BLaER1 treated with 17β-estradiol and CSF1 and Interleukin-3, amounts not matched to agents 10 nM and 100 nM (cell line): ENCODE data around the gene CACNB4.

Experiments
- H3K27ac ChIP-seq, 11 experiments: shearing (Covaris generic); formaldehyde crosslinking; 2 replicates each; pipeline ENCODE4 v1.8.1; 2022
- H3K27me3 ChIP-seq, 11 experiments: shearing (Covaris generic); formaldehyde crosslinking; 2 replicates each; pipeline ENCODE4 v1.8.1; 2022
- H3K36me3 ChIP-seq, 11 experiments: shearing (Covaris generic); formaldehyde crosslinking; 2 replicates each; pipeline ENCODE4 v1.8.1; 2022
- H3K4me1 ChIP-seq, 10 experiments: shearing (Covaris generic); formaldehyde crosslinking; 2 replicates each; pipeline ENCODE4 v1.8.1; 2022
- H3K4me2 ChIP-seq, 11 experiments: shearing (Covaris generic); formaldehyde crosslinking; 2 replicates each; pipeline ENCODE4 v1.8.1; 2022
- H3K4me3 ChIP-seq, 10 experiments: shearing (Covaris generic); formaldehyde crosslinking; 2 replicates each; pipeline ENCODE4 v1.8.1; 2022
- H3K9ac ChIP-seq, 11 experiments: shearing (Covaris generic); formaldehyde crosslinking; 2 replicates each; pipeline ENCODE4 v1.8.1; 2022
- H3K9me3 ChIP-seq, 11 experiments: shearing (Covaris generic); formaldehyde crosslinking; replicated peaks in 1 of 11; 2 replicates each; pipeline ENCODE4 v1.8.1; 2022
- H4K20me1 ChIP-seq, 11 experiments: shearing (Covaris generic); formaldehyde crosslinking; 2 replicates each; pipeline ENCODE4 v1.8.1; 2022
- Cebpa-rat ChIP-seq, 11 experiments: shearing (Covaris generic); IDR thresholded peaks; 2 replicates each; pipeline ENCODE4 v1.8.1; 2022

CACNB4 gene

GRCh38 chr2:151959238-151959637 lies 139.6 kb downstream of the CACNB4 start:
- no peak overlapping the region for H3K9ac ChIP-seq
- H4K20me1 ChIP-seq = no peaks in the 10 kb centered on the region
- no peak overlapping the region for H3K27ac ChIP-seq
- TF ChIP-seq Cebpa-rat (IDR thresholded peaks at IDR 0.05) = no peak
- no peaks in the 10 kb centered on the region for H3K27me3 ChIP-seq
- no peaks in the 10 kb centered on the region for H3K9me3 ChIP-seq
- no peak overlapping the region for H3K4me2 ChIP-seq
- H3K4me3 ChIP-seq = no peak overlapping the region
- no peaks in the 10 kb centered on the region for H3K4me1 ChIP-seq
- H3K36me3 ChIP-seq = no peaks in the 10 kb centered on the region

- Histone ChIP-seq H3K4me2 (no peak overlapping the region), H3K4me3 (no peak overlapping the region), H3K9ac (no peak overlapping the region), H3K9me3 (peaks cover 0 to 7% (median 0%) of the 10 kb centered on the region in 11 experiments; a peak in 1 of 22 replicates), H3K27ac (no peak overlapping the region), H3K4me1 (peaks cover 0 to under 1% (median 0%) of the 10 kb centered on the region in 10 experiments; a peak in 1 of 20 replicates), H4K20me1 (no peaks in the 10 kb centered on the region), H3K36me3 (no peaks in the 10 kb centered on the region), H3K27me3 (no peaks in the 10 kb centered on the region)
- no peak for TF ChIP-seq Cebpa-rat (IDR thresholded peaks at IDR 0.05)
Observed at GRCh38 chr2:151953467-151953866, 145.4 kb downstream of the CACNB4 start.

- no peak overlapping the region for H3K4me3 ChIP-seq
- no peak overlapping the region for H3K4me2 ChIP-seq
- no peak overlapping the region for H3K9ac ChIP-seq
- no peaks in the 10 kb centered on the region for H3K27me3 ChIP-seq
- TF ChIP-seq Cebpa-rat (IDR thresholded peaks at IDR 0.05) = no peak
- no peaks in the 10 kb centered on the region for H3K36me3 ChIP-seq
- H4K20me1 ChIP-seq = no peaks in the 10 kb centered on the region
- H3K4me1 ChIP-seq = peaks cover 0 to 7% (median 0%) of the 10 kb centered on the region in 10 experiments; a peak in 4 of 20 replicates
- peaks cover 0 to 7% (median 0%) of the 10 kb centered on the region in 11 experiments; a peak in 1 of 22 replicates for H3K9me3 ChIP-seq
- no peak overlapping the region for H3K27ac ChIP-seq
Observed at GRCh38 chr2:151952691-151953456, 146.0 kb downstream of the CACNB4 start.

- Histone ChIP-seq H3K4me1 (peaks cover 0 to 20% (median 0%) of the 10 kb centered on the region in 10 experiments; a peak in 5 of 20 replicates), H3K36me3 (0 out of 22 replicates have a peak, but pooled peaks cover 0 to 3% (median 0%) of the 10 kb centered on the region in 11 experiments), H3K27me3 (no peaks in the 10 kb centered on the region), H3K4me2 (peak overlapping the region in 3 of 11 experiments; percentile 22 to 80 (median 64); a peak in 4 of 22 replicates), H4K20me1 (no peaks in the 10 kb centered on the region), H3K9ac (no peak overlapping the region), H3K27ac (no peak overlapping the region), H3K9me3 (peaks cover 15 to 33% (median 18%) of the 10 kb centered on the region in 11 experiments), H3K4me3 (peak overlapping the region in 2 of 10 experiments; percentile 20 to 23; a peak in 2 of 20 replicates)
- no peak for TF ChIP-seq Cebpa-rat (IDR thresholded peaks at IDR 0.05)
Observed at GRCh38 chr2:151947813-151948165, 151.1 kb downstream of the CACNB4 start.

- Histone ChIP-seq H4K20me1 (no peaks in the 10 kb centered on the region), H3K4me2 (peak overlapping the region in 3 of 11 experiments; percentile 22 to 80 (median 64); a peak in 5 of 22 replicates), H3K36me3 (0 out of 22 replicates have a peak, but pooled peaks cover 0 to 3% (median 0%) of the 10 kb centered on the region in 11 experiments), H3K9me3 (peaks cover 21 to 40% (median 24%) of the 10 kb centered on the region in 11 experiments), H3K27me3 (no peaks in the 10 kb centered on the region), H3K27ac (no peak overlapping the region), H3K4me3 (peak overlapping the region in 2 of 10 experiments; percentile 20 to 23; a peak in 2 of 20 replicates), H3K9ac (peak overlapping the region in 2 of 11 experiments; percentile 9 to 27; a peak in 2 of 22 replicates), H3K4me1 (peaks cover 0 to 20% (median 0%) of the 10 kb centered on the region in 10 experiments; a peak in 5 of 20 replicates)
- no peak for TF ChIP-seq Cebpa-rat (IDR thresholded peaks at IDR 0.05)
Observed at GRCh38 chr2:151946899-151947812, 151.7 kb downstream of the CACNB4 start.

GRCh38 chr2:151946250-151946884 lies 152.5 kb downstream of the CACNB4 start:
- no peak overlapping the region for H3K9ac ChIP-seq
- peaks cover 29 to 48% (median 32%) of the 10 kb centered on the region in 11 experiments for H3K9me3 ChIP-seq
- peaks cover 0 to 20% (median 0%) of the 10 kb centered on the region in 10 experiments; a peak in 5 of 20 replicates for H3K4me1 ChIP-seq
- H3K4me2 ChIP-seq = no peak overlapping the region
- 0 out of 22 replicates have a peak, but pooled peaks cover 0 to 3% (median 0%) of the 10 kb centered on the region in 11 experiments for H3K36me3 ChIP-seq
- H3K4me3 ChIP-seq = no peak overlapping the region
- no peak for TF ChIP-seq Cebpa-rat (IDR thresholded peaks at IDR 0.05)
- H4K20me1 ChIP-seq = no peaks in the 10 kb centered on the region
- no peaks in the 10 kb centered on the region for H3K27me3 ChIP-seq
- no peak overlapping the region for H3K27ac ChIP-seq

GRCh38 chr2:151945602-151946001 lies 153.2 kb downstream of the CACNB4 start:
- no peak overlapping the region for H3K27ac ChIP-seq
- H3K4me1 ChIP-seq = peaks cover 0 to 20% (median 0%) of the 10 kb centered on the region in 10 experiments; a peak in 5 of 20 replicates
- H4K20me1 ChIP-seq = no peaks in the 10 kb centered on the region
- peaks cover 31 to 52% (median 37%) of the 10 kb centered on the region in 11 experiments for H3K9me3 ChIP-seq
- 0 out of 22 replicates have a peak, but pooled peaks cover 0 to 3% (median 0%) of the 10 kb centered on the region in 11 experiments for H3K36me3 ChIP-seq
- no peak overlapping the region for H3K4me3 ChIP-seq
- H3K4me2 ChIP-seq = no peak overlapping the region
- no peak for TF ChIP-seq Cebpa-rat (IDR thresholded peaks at IDR 0.05)
- no peaks in the 10 kb centered on the region for H3K27me3 ChIP-seq
- H3K9ac ChIP-seq = no peak overlapping the region

- Histone ChIP-seq H4K20me1 (no peaks in the 10 kb centered on the region), H3K4me2 (no peak overlapping the region), H3K4me1 (peaks cover 0 to 20% (median 0%) of the 10 kb centered on the region in 10 experiments; a peak in 5 of 20 replicates), H3K9ac (no peak overlapping the region), H3K36me3 (0 out of 22 replicates have a peak, but pooled peaks cover 0 to 3% (median 0%) of the 10 kb centered on the region in 11 experiments), H3K27ac (no peak overlapping the region), H3K27me3 (no peaks in the 10 kb centered on the region), H3K4me3 (no peak overlapping the region), H3K9me3 (peaks cover 31 to 48% (median 37%) of the 10 kb centered on the region in 11 experiments)
- no peak for TF ChIP-seq Cebpa-rat (IDR thresholded peaks at IDR 0.05)
Observed at GRCh38 chr2:151945186-151945585, 153.7 kb downstream of the CACNB4 start.
